Mesendoderm (in vitro differentiated cells): Measurements from ENCODE around the gene PKHD1.
A peak's percentile ranks its signal among the peaks of the same experiment; 100 is the strongest.
"Not testable (repeated sequence)": the region's sequence is repeated elsewhere in the genome, so short reads cannot be mapped to it uniquely, and the experiment has no call there.

ENCODE experiments used
- DNase-seq: peaks from one replicate; pipeline ENCODE4 v3.0.0; 2013
- H2AK5ac ChIP-seq: 2 replicates; pipeline ENCODE4 v1.6.1; 2013; ENCODE audit warnings: low read length, inconsistent platforms
- H2BK120ac ChIP-seq: 2 replicates; pipeline ENCODE4 v1.6.1; 2013; ENCODE audit warnings: low read depth, mild to moderate bottlenecking, low read length, moderate library complexity, mixed read lengths
- H2BK15ac ChIP-seq: replicated peaks from 2 replicates; pipeline ENCODE4 v1.6.1; 2013; ENCODE audit warnings: low read depth, mild to moderate bottlenecking, moderate library complexity
- H2BK5ac ChIP-seq: 2 replicates; pipeline ENCODE4 v1.6.1; 2013; ENCODE audit warnings: low read length, inconsistent platforms
- H3K18ac ChIP-seq: 2 replicates; pipeline ENCODE4 v1.6.1; 2013; ENCODE audit warnings: mild to moderate bottlenecking, low read length, mixed read lengths
- H3K23ac ChIP-seq: one replicate; pipeline ENCODE4 v1.6.1; 2013; ENCODE audit warnings: low read length
- H3K27ac ChIP-seq: 2 replicates; pipeline ENCODE4 v1.5.1; 2013; ENCODE audit warnings: low read depth, mild to moderate bottlenecking, inconsistent platforms, low read length, moderate library complexity
- H3K27me3 ChIP-seq: 2 replicates; pipeline ENCODE4 v1.6.1; 2013; ENCODE audit warnings: low read length, control low read depth, mild to moderate bottlenecking, inconsistent platforms; ENCODE audit not compliant: insufficient read depth, poor library complexity
- H3K36me3 ChIP-seq: 2 replicates; pipeline ENCODE4 v1.6.1; 2013; ENCODE audit warnings: low read length, inconsistent platforms; ENCODE audit not compliant: control insufficient read depth, insufficient read depth
- H3K4ac ChIP-seq: one replicate; pipeline ENCODE4 v1.6.1; 2013; ENCODE audit warnings: low read depth, mild to moderate bottlenecking, low read length, moderate library complexity
- H3K4me1 ChIP-seq: 2 replicates; pipeline ENCODE4 v1.6.1; 2013; ENCODE audit warnings: low read depth, low read length, inconsistent platforms; ENCODE audit not compliant: control insufficient read depth
- H3K4me2 ChIP-seq: 2 replicates; pipeline ENCODE4 v1.6.1; 2013; ENCODE audit warnings: low read length
- H3K4me3 ChIP-seq: 2 replicates; pipeline ENCODE4 v1.5.1; 2013; ENCODE audit warnings: mild to moderate bottlenecking, low read length
- H3K56ac ChIP-seq: one replicate; pipeline ENCODE4 v1.6.1; 2013; ENCODE audit warnings: low read length
- H3K79me1 ChIP-seq: 2 replicates; pipeline ENCODE4 v1.6.1; 2013; ENCODE audit warnings: low read length, inconsistent platforms
- H3K79me2 ChIP-seq: 2 replicates; pipeline ENCODE4 v1.6.1; 2013; ENCODE audit warnings: mild to moderate bottlenecking, low read length; ENCODE audit not compliant: control insufficient read depth, insufficient read depth
- H3K9ac ChIP-seq: 2 replicates; pipeline ENCODE4 v1.6.1; 2013; ENCODE audit warnings: low read length, inconsistent platforms
- H4K5ac ChIP-seq: one replicate; pipeline ENCODE4 v1.6.1; 2013; ENCODE audit warnings: low read length
- H4K8ac ChIP-seq: one replicate; pipeline ENCODE4 v1.6.1; 2013; ENCODE audit warnings: low read depth, mild to moderate bottlenecking, control low read depth, low read length, moderate library complexity
- WGBS: extraction: QIAGEN DNeasy Blood & Tissue Kit; methylation state at CpG from one replicate; pipeline ENCODE4 v1.1.7; 2013; ENCODE audit warnings: low lambda C conversion rate, missing lambda C conversion rate; ENCODE audit not compliant: insufficient coverage; ENCODE audit errors: extremely low coverage; 5-methylcytosine and 5-hydroxymethylcytosine counted together

Gene PKHD1

GRCh38 chr6:51930602-51931001 is 156.8 kb downstream of the PKHD1 start:
- Histone ChIP-seq H2AK5ac (no peak overlapping the region), H4K5ac (no peak overlapping the region), H3K4me2 (no peak overlapping the region), H4K8ac (no peak overlapping the region), H3K18ac (no peak overlapping the region), H3K4me1 (peaks cover 4% of the 10 kb centered on the region), H2BK120ac (no peak overlapping the region), H3K4ac (no peak overlapping the region), H3K79me2 (no peaks in the 10 kb centered on the region), H3K56ac (no peak overlapping the region), H3K27me3 (no peaks in the 10 kb centered on the region), H3K23ac (no peak overlapping the region), H3K27ac (no peak overlapping the region), H2BK15ac (no peak overlapping the region), H2BK5ac (no peak overlapping the region), H3K79me1 (no peaks in the 10 kb centered on the region), H3K36me3 (no peaks in the 10 kb centered on the region), H3K4me3 (no peak overlapping the region), H3K9ac (no peak overlapping the region)
- no peak for DNase-seq
- WGBS = no CpG with 5 or more reads among the region's 3 CpGs

GRCh38 chr6:51929934-51930574 is 157.4 kb downstream of the PKHD1 start:
- Histone ChIP-seq H3K27ac (no peak overlapping the region), H3K9ac (no peak overlapping the region), H3K23ac (no peak overlapping the region), H2BK5ac (no peak overlapping the region), H3K36me3 (no peaks in the 10 kb centered on the region), H3K4me1 (peaks cover 4% of the 10 kb centered on the region), H3K4me3 (no peak overlapping the region), H4K5ac (no peak overlapping the region), H2BK120ac (no peak overlapping the region), H4K8ac (no peak overlapping the region), H3K18ac (no peak overlapping the region), H2BK15ac (no peak overlapping the region), H3K79me1 (no peaks in the 10 kb centered on the region), H3K4me2 (no peak overlapping the region), H3K56ac (no peak overlapping the region), H3K79me2 (no peaks in the 10 kb centered on the region), H3K4ac (no peak overlapping the region), H2AK5ac (no peak overlapping the region), H3K27me3 (no peaks in the 10 kb centered on the region)
- WGBS = no CpG with 5 or more reads among the region's 5 CpGs
- DNase-seq = no peak

GRCh38 chr6:51928320-51928719 is 159.1 kb downstream of the PKHD1 start:
- H2BK5ac ChIP-seq = no peak overlapping the region
- no peak overlapping the region for H2BK120ac ChIP-seq
- no peak overlapping the region for H3K18ac ChIP-seq
- no peak overlapping the region for H4K8ac ChIP-seq
- no peaks in the 10 kb centered on the region for H3K36me3 ChIP-seq
- H3K23ac ChIP-seq = no peak overlapping the region
- H3K4me1 ChIP-seq = peaks cover 4% of the 10 kb centered on the region
- H3K27me3 ChIP-seq = no peaks in the 10 kb centered on the region
- no peak overlapping the region for H4K5ac ChIP-seq
- H2AK5ac ChIP-seq = no peak overlapping the region
- peak overlapping the region; percentile 60 for H2BK15ac ChIP-seq
- H3K4me2 ChIP-seq = no peak overlapping the region
- no peak overlapping the region for H3K4ac ChIP-seq
- no peak overlapping the region for H3K9ac ChIP-seq
- no peaks in the 10 kb centered on the region for H3K79me1 ChIP-seq
- WGBS = no CpG with 5 or more reads among the region's 3 CpGs
- H3K56ac ChIP-seq = no peak overlapping the region
- H3K79me2 ChIP-seq = no peaks in the 10 kb centered on the region
- DNase-seq = no peak
- H3K27ac ChIP-seq = no peak overlapping the region
- H3K4me3 ChIP-seq = no peak overlapping the region

GRCh38 chr6:51927450-51927849 is 160.0 kb downstream of the PKHD1 start:
- WGBS = no CpG with 5 or more reads among the region's 1 CpG
- H3K4me1 ChIP-seq = peaks cover 4% of the 10 kb centered on the region
- H2BK5ac ChIP-seq = no peak overlapping the region
- H2AK5ac ChIP-seq = no peak overlapping the region
- H3K4ac ChIP-seq = no peak overlapping the region
- no peak overlapping the region for H3K4me3 ChIP-seq
- H3K27me3 ChIP-seq = no peaks in the 10 kb centered on the region
- H2BK120ac ChIP-seq = no peak overlapping the region
- no peak overlapping the region for H4K5ac ChIP-seq
- no peak overlapping the region for H3K4me2 ChIP-seq
- no peaks in the 10 kb centered on the region for H3K79me1 ChIP-seq
- H3K56ac ChIP-seq = no peak overlapping the region
- H3K79me2 ChIP-seq = no peaks in the 10 kb centered on the region
- no peak overlapping the region for H4K8ac ChIP-seq
- no peak overlapping the region for H3K27ac ChIP-seq
- no peak overlapping the region for H2BK15ac ChIP-seq
- no peak overlapping the region for H3K18ac ChIP-seq
- H3K23ac ChIP-seq = no peak overlapping the region
- H3K9ac ChIP-seq = no peak overlapping the region
- peak; percentile 66 for DNase-seq
- H3K36me3 ChIP-seq = no peaks in the 10 kb centered on the region

GRCh38 chr6:51926125-51926524 is 161.3 kb downstream of the PKHD1 start:
- no peak overlapping the region for H3K18ac ChIP-seq
- WGBS = no CpG with 5 or more reads among the region's 5 CpGs
- H4K8ac ChIP-seq = no peak overlapping the region
- no peak overlapping the region for H3K23ac ChIP-seq
- peaks cover 4% of the 10 kb centered on the region for H3K4me1 ChIP-seq
- H2BK120ac ChIP-seq = no peak overlapping the region
- no peak overlapping the region for H2AK5ac ChIP-seq
- no peaks in the 10 kb centered on the region for H3K36me3 ChIP-seq
- H3K4me3 ChIP-seq = no peak overlapping the region
- no peaks in the 10 kb centered on the region for H3K79me1 ChIP-seq
- no peak overlapping the region for H2BK15ac ChIP-seq
- no peak overlapping the region for H3K4me2 ChIP-seq
- H4K5ac ChIP-seq = no peak overlapping the region
- no peak overlapping the region for H3K56ac ChIP-seq
- H3K27me3 ChIP-seq = no peaks in the 10 kb centered on the region
- H3K27ac ChIP-seq = no peak overlapping the region
- no peak for DNase-seq
- no peak overlapping the region for H3K9ac ChIP-seq
- H2BK5ac ChIP-seq = no peak overlapping the region
- no peak overlapping the region for H3K4ac ChIP-seq
- H3K79me2 ChIP-seq = no peaks in the 10 kb centered on the region

GRCh38 chr6:51922479-51922878 is 164.9 kb downstream of the PKHD1 start:
- H3K56ac ChIP-seq, H3K27me3 ChIP-seq, H3K79me2 ChIP-seq, H3K4ac ChIP-seq, H3K23ac ChIP-seq, H2BK15ac ChIP-seq, H3K27ac ChIP-seq, H3K18ac ChIP-seq, H3K4me3 ChIP-seq, H2BK120ac ChIP-seq, H3K4me2 ChIP-seq, H3K4me1 ChIP-seq, H2AK5ac ChIP-seq, H4K5ac ChIP-seq, H3K36me3 ChIP-seq, H3K9ac ChIP-seq, H2BK5ac ChIP-seq, H3K79me1 ChIP-seq, DNase-seq, H4K8ac ChIP-seq: not testable (repeated sequence)
- WGBS = no CpG with 5 or more reads among the region's 9 CpGs
